Endodermal cell (in vitro differentiated cells): ENCODE results near the gene KIAA1217. TPM values are rescaled to one million over a fixed set of nuclear protein-coding genes. Genes with fewer than 3 reads are reported as not detected.

ENCODE experiments used
- DNase-seq: peaks from one replicate; pipeline ENCODE4 v3.0.0-alpha.2; 2017
- H3K27ac ChIP-seq: 2 replicates; pipeline ENCODE4 v1.5.1; 2013; ENCODE audit warnings: mild to moderate bottlenecking, low read depth, low read length, moderate library complexity
- H3K27me3 ChIP-seq: 2 replicates; pipeline ENCODE4 v1.6.1; 2013; ENCODE audit warnings: mild to moderate bottlenecking, low read length, moderate library complexity; ENCODE audit not compliant: insufficient read depth, control insufficient read depth, poor library complexity, severe bottlenecking
- H3K36me3 ChIP-seq: 2 replicates; pipeline ENCODE4 v1.7.0; 2013; ENCODE audit warnings: mild to moderate bottlenecking, low read length, moderate library complexity; ENCODE audit not compliant: control insufficient read depth, insufficient read depth
- H3K4me1 ChIP-seq: one replicate; pipeline ENCODE4 v1.7.0; 2013; ENCODE audit warnings: low read length; ENCODE audit not compliant: control insufficient read depth, insufficient read depth
- H3K4me3 ChIP-seq: 2 replicates; pipeline ENCODE4 v1.5.1; 2013; ENCODE audit warnings: mild to moderate bottlenecking, low read length, moderate library complexity
- H3K9ac ChIP-seq: 2 replicates; pipeline ENCODE4 v1.6.1; 2013; ENCODE audit warnings: mild to moderate bottlenecking, low read length, moderate library complexity; ENCODE audit not compliant: poor library complexity, severe bottlenecking; ENCODE audit errors: extremely low read depth
- H3K9me3 ChIP-seq: 2 replicates; pipeline ENCODE4 v1.6.1; 2013; ENCODE audit warnings: mild to moderate bottlenecking, low read length, moderate library complexity; ENCODE audit not compliant: control insufficient read depth
- H3K27ac Mint-ChIP-seq: 2 replicates; pipeline ENCODE4 v1.8.0; 2020; ENCODE audit warnings: mixed read lengths
- H3K27me3 Mint-ChIP-seq: 2 replicates; pipeline ENCODE4 v1.8.0; 2021; ENCODE audit warnings: mild to moderate bottlenecking, mixed read lengths; ENCODE audit not compliant: insufficient read depth
- H3K36me3 Mint-ChIP-seq: 2 replicates; pipeline ENCODE4 v1.8.0; 2020; ENCODE audit warnings: low read depth, mixed read lengths
- H3K4me1 Mint-ChIP-seq: 2 replicates; pipeline ENCODE4 v1.8.0; 2020; ENCODE audit warnings: mixed read lengths
- H3K4me3 Mint-ChIP-seq: 2 replicates; pipeline ENCODE4 v1.8.0; 2020; ENCODE audit warnings: mild to moderate bottlenecking, moderate library complexity, mixed read lengths
- H3K9me3 Mint-ChIP-seq: 2 replicates; pipeline ENCODE4 v1.8.0; 2020; ENCODE audit warnings: mild to moderate bottlenecking, mixed read lengths
- WGBS, 2 experiments: methylation state at CpG; one replicate each; pipeline versions ENCODE4 v1.1.5 to v1.1.7; 2013; ENCODE audit warnings: missing lambda C conversion rate in 2 of 2, mixed read lengths in 1 of 2; ENCODE audit not compliant: insufficient coverage in 1 of 2, insufficient read length in 1 of 2; 5-methylcytosine and 5-hydroxymethylcytosine counted together
- total RNA-seq, 2 donors: library from RNA; stranded (reverse); fragmentation: NEBNext Ultra II Directional in 1 of 2; extraction: Animal tissue kit (Norgen Biotek cat#: 25700) in 1 of 2; gene quantifications; 2 replicates in 1 of 2; 3 replicates in 1 of 2; pipeline ENCODE4 v1.2.1, GENCODE V29; 2021
- TF ChIP-seq, protein P1 (sequence below): fragments of 200-600 bp; sonication (generic); conservative IDR thresholded peaks from 2 replicates; pipeline ENCODE4 v1.5.0; 2021; ENCODE audit warnings: antibody characterized with exemption, mild to moderate bottlenecking

Gene KIAA1217
- total RNA-seq, 2 donors from 2014 or later = 25.4 to 27.2 TPM

DNA sequence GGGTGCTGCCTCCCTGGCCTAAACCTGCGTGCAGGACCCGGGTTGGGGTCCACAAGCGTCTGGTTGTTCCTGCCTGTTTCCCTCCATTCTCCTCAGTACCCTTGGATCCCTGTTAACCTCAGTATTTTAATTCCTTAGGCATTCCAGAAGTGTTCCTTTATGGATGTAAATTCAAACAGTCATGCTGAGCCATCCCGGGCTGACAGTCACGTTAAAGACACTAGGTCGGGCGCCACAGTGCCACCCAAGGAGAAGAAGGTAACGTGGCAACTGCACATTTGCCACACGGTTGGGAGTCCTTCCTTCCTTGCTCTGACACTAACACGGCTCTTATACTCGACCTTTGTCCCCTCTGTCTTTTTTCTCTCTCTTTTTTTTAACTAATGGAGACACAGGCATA is 327.7 kb downstream of the KIAA1217 start:
- no peaks in the 10 kb centered on the region for H3K9me3 ChIP-seq
- H3K27ac Mint-ChIP-seq = no peak overlapping the region
- H3K9me3 Mint-ChIP-seq = no peaks in the 10 kb centered on the region
- DNase-seq = no peak
- H3K27me3 ChIP-seq = no peaks in the 10 kb centered on the region
- H3K4me3 Mint-ChIP-seq = no peak overlapping the region
- no peaks in the 10 kb centered on the region for H3K27me3 Mint-ChIP-seq
- H3K4me3 ChIP-seq = no peak overlapping the region
- H3K4me1 ChIP-seq = no peaks in the 10 kb centered on the region
- no peak overlapping the region for H3K27ac ChIP-seq
- no peaks in the 10 kb centered on the region for H3K4me1 Mint-ChIP-seq
- no peak overlapping the region for H3K9ac ChIP-seq
- peaks cover 53% of the 10 kb centered on the region for H3K36me3 ChIP-seq
- H3K36me3 Mint-ChIP-seq = peaks cover 56% of the 10 kb centered on the region
- TF ChIP-seq, protein P1, sequence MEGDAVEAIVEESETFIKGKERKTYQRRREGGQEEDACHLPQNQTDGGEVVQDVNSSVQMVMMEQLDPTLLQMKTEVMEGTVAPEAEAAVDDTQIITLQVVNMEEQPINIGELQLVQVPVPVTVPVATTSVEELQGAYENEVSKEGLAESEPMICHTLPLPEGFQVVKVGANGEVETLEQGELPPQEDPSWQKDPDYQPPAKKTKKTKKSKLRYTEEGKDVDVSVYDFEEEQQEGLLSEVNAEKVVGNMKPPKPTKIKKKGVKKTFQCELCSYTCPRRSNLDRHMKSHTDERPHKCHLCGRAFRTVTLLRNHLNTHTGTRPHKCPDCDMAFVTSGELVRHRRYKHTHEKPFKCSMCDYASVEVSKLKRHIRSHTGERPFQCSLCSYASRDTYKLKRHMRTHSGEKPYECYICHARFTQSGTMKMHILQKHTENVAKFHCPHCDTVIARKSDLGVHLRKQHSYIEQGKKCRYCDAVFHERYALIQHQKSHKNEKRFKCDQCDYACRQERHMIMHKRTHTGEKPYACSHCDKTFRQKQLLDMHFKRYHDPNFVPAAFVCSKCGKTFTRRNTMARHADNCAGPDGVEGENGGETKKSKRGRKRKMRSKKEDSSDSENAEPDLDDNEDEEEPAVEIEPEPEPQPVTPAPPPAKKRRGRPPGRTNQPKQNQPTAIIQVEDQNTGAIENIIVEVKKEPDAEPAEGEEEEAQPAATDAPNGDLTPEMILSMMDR = no peak
- 81 to 89% methylated on average over 7 to 11 of the region's 11 CpGs for WGBS, 2 experiments

DNA sequence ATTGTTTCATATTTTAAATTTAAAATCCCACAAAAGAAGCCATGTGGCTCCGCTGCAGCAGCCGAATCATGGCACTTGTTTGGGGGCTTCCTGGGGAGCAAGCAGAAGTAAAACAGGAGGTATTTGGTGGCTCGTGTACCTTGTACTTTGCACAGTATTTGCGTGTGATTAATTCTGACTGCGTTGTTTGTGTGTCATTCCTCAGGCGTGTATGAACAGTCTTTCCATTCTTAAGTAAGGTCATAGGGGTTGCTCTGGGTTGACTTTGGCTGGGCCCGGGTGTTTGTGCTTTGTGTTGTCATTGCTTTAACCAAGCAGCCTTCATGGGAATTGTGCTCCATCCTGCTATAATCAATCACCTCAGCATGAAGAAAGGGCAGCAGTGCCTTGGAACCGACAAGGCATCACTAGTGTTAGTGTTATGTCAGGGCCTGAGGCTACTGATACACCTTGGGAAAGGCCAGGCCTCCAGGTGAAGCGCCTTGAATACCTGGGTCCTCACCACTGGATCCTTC is 332.4 kb downstream of the KIAA1217 start:
- H3K9ac ChIP-seq = no peak overlapping the region
- H3K36me3 ChIP-seq = peaks cover 55% of the 10 kb centered on the region
- H3K4me1 ChIP-seq = no peaks in the 10 kb centered on the region
- H3K9me3 ChIP-seq = no peaks in the 10 kb centered on the region
- no peaks in the 10 kb centered on the region for H3K27me3 ChIP-seq
- Mint-ChIP-seq H3K9me3 (no peaks in the 10 kb centered on the region), H3K36me3 (peaks cover 59% of the 10 kb centered on the region), H3K4me1 (no peaks in the 10 kb centered on the region), H3K27me3 (no peaks in the 10 kb centered on the region), H3K4me3 (no peak overlapping the region), H3K27ac (no peak overlapping the region)
- no peak for DNase-seq
- H3K4me3 ChIP-seq = no peak overlapping the region
- WGBS, 2 experiments = 90 to 100% methylated on average over 2 to 9 of the region's 9 CpGs
- no peak overlapping the region for H3K27ac ChIP-seq
- TF ChIP-seq, protein P1 = no peak

DNA sequence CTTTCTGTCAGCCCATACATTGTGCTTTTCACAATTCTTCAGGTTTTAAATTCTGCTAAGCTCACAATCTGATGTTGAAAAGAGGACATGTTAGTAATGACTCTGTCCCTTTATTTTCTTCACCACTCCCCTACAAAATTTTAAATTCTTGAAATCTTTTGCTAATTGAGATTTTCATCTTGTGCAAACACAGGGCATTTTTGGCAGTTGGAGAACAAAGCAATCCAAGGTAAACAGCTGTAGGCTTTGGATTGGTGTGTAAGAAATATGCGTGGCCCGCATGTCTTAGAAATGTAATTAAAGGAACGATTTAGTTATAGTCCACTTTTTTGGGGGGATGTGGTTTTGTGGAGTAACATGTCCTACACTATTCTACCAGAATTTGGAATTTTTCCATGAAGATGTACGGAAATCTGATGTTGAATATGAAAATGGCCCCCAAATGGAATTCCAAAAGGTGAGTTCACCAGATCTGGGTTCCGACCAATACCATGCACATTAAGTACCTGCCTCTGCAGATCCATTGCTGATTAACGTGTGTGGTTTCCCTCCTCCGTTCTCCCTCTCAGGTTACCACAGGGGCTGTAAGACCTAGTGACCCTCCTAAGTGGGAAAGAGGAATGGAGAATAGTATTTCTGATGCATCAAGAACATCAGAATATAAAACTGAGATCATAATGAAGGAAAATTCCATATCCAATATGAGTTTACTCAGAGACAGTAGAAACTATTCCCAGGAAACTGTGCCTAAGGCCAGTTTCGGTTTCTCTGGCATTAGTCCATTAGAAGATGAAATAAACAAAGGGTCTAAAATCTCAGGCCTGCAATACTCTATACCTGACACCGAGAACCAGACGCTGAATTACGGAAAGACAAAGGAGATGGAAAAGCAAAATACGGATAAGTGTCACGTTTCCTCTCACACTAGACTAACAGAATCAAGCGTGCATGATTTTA is 333.7 kb downstream of the KIAA1217 start:
- no peaks in the 10 kb centered on the region for H3K4me1 Mint-ChIP-seq
- peaks cover 52% of the 10 kb centered on the region for H3K36me3 Mint-ChIP-seq
- H3K4me3 Mint-ChIP-seq = no peak overlapping the region
- TF ChIP-seq, protein P1 = no peak
- Histone ChIP-seq H3K27ac (no peak overlapping the region), H3K9ac (no peak overlapping the region), H3K9me3 (no peaks in the 10 kb centered on the region), H3K4me3 (no peak overlapping the region), H3K27me3 (no peaks in the 10 kb centered on the region), H3K4me1 (no peaks in the 10 kb centered on the region), H3K36me3 (peaks cover 47% of the 10 kb centered on the region)
- 85 to 96% methylated on average over 8 to 14 of the region's 14 CpGs for WGBS, 2 experiments
- no peaks in the 10 kb centered on the region for H3K9me3 Mint-ChIP-seq
- no peak for DNase-seq
- no peak overlapping the region for H3K27ac Mint-ChIP-seq
- no peaks in the 10 kb centered on the region for H3K27me3 Mint-ChIP-seq
